ENCODE measurements around the gene ATP9B.

ATP9B gene

GRCh38 chr18:79392226-79392625 lies 323.0 kb downstream of the ATP9B start:
- no peak overlapping the region for H3K4me3 ChIP-seq (ENCODE audit: low read length)
- no peak for DNase-seq (ENCODE audit: low read depth)
- TF ChIP-seq CTCF (IDR thresholded peaks at IDR 0.05; ENCODE audit: insufficient read depth, low read depth, low read length, missing control alignments) = no peak

- no peak for TF ChIP-seq CTCF (IDR thresholded peaks at IDR 0.05; ENCODE audit: insufficient read depth, low read depth, low read length, missing control alignments)
- DNase-seq (ENCODE audit: low read depth) = peak; percentile 3
- H3K4me3 ChIP-seq (ENCODE audit: low read length) = no peak overlapping the region
Measured at GRCh38 chr18:79393181-79393634, 324.0 kb downstream of the ATP9B start.

- DNase-seq (ENCODE audit: low read depth) = peak; percentile 63
- TF ChIP-seq CTCF (IDR thresholded peaks at IDR 0.05; ENCODE audit: insufficient read depth, low read depth, low read length, missing control alignments) = no peak
- H3K4me3 ChIP-seq (ENCODE audit: low read length) = peak overlapping the region; percentile 36
Measured at GRCh38 chr18:79393635-79394533, 324.7 kb downstream of the ATP9B start.

- DNase-seq (ENCODE audit: low read depth) = peak; percentile 33
- no peak for TF ChIP-seq CTCF (IDR thresholded peaks at IDR 0.05; ENCODE audit: insufficient read depth, low read depth, low read length, missing control alignments)
- peak overlapping the region; percentile 8 for H3K4me3 ChIP-seq (ENCODE audit: low read length)
Measured at GRCh38 chr18:79394534-79395307, 325.5 kb downstream of the ATP9B start.

- no peak overlapping the region for H3K4me3 ChIP-seq (ENCODE audit: low read length)
- no peak for DNase-seq (ENCODE audit: low read depth)
- no peak for TF ChIP-seq CTCF (IDR thresholded peaks at IDR 0.05; ENCODE audit: insufficient read depth, low read depth, low read length, missing control alignments)
Measured at GRCh38 chr18:79395308-79395640, 326.1 kb downstream of the ATP9B start.

- TF ChIP-seq CTCF (IDR thresholded peaks at IDR 0.05; ENCODE audit: insufficient read depth, low read depth, low read length, missing control alignments) = no peak
- H3K4me3 ChIP-seq (ENCODE audit: low read length) = peak within 1 kb of the TSS; percentile 28
- DNase-seq (ENCODE audit: low read depth) = peak; percentile 67
Measured at GRCh38 chr18:79395761-79396404, 326.7 kb downstream of the ATP9B start, which contains the start of gene NFATC1. TSS of gene NFATC1 (plus strand) at chr18:79395930. CDS start at chr18:79396225, 295 bp downstream.

All from epithelial cell of esophagus (primary cell).